Panc1 (cell line): Measurements from ENCODE around the gene TSPOAP1. TPM values are rescaled to one million over a fixed set of nuclear protein-coding genes. Genes with fewer than 3 reads are reported as not detected.

Experiments
- ATAC-seq: fragments of 200-7000 bp; cut with Tn5 transposase; 2 replicates; pipeline ENCODE4 v1.9.1; 2020; ENCODE audit warnings: mild to moderate bottlenecking, moderate library complexity
- BruUV-seq: library from RNA; stranded (reverse); fragments of 400-500 nt; replicated peaks from 2 replicates; lab custom pipeline; 2021; lab: Mats Ljungman, UMichigan
- CTCF ChIA-PET: fragments of 300-600 bp; sonication (Branson Sonifier 250); formaldehyde crosslinking; loops from one replicate; lab custom pipeline; 2022; ENCODE audit warnings: antibody characterized with exemption; lab: Charles Lee
- POLR2A ChIA-PET: fragments of 300-600 bp; sonication (Branson Sonifier 250); formaldehyde crosslinking; loops from one replicate; lab custom pipeline; 2022; ENCODE audit warnings: antibody characterized with exemption; lab: Charles Lee
- DNase-seq: peaks from one replicate; pipeline ENCODE4 v3.0.0-alpha.2; 2010; ENCODE audit warnings: low read depth, low spot score
- H3K27ac ChIP-seq: 2 replicates; pipeline ENCODE4 v1.5.1; 2011; ENCODE audit warnings: mild to moderate bottlenecking, low read length, inconsistent platforms
- H3K27me3 ChIP-seq: fragments of 200-500 bp; sonication (Bioruptor generic); 2 replicates; pipeline ENCODE4 v1.6.0; 2014; ENCODE audit warnings: low read length, inconsistent platforms; ENCODE audit not compliant: control insufficient read depth, insufficient read depth
- H3K36me3 ChIP-seq: fragments of 200-500 bp; sonication (Bioruptor generic); 2 replicates; pipeline ENCODE4 v1.5.1; 2014; ENCODE audit warnings: inconsistent platforms, mild to moderate bottlenecking, low read length, moderate library complexity; ENCODE audit not compliant: control insufficient read depth, insufficient read depth
- H3K4me1 ChIP-seq: 2 replicates; pipeline ENCODE4 v1.5.1; 2011; ENCODE audit warnings: inconsistent platforms, mild to moderate bottlenecking, low read length, moderate library complexity; ENCODE audit not compliant: control insufficient read depth, insufficient read depth
- H3K4me3 ChIP-seq, 2 experiments: 2 replicates each; pipeline ENCODE4 v1.5.1; 2011 to 2012; ENCODE audit warnings: low read depth in 2 of 2, low read length in 2 of 2, mild to moderate bottlenecking in 2 of 2, inconsistent platforms in 1 of 2, moderate library complexity in 1 of 2
- H3K9me3 ChIP-seq: fragments of 200-500 bp; sonication (Bioruptor generic); 2 replicates; pipeline ENCODE4 v1.5.1; 2014; ENCODE audit warnings: low read depth, mild to moderate bottlenecking, inconsistent platforms, low read length, moderate library complexity; ENCODE audit not compliant: control insufficient read depth, insufficient read depth
- CTCF ChIP-seq: fragments of 450-650 bp; IDR thresholded peaks from 2 replicates; pipeline ENCODE4 v1.5.1; 2017; ENCODE audit warnings: mild to moderate bottlenecking
- POLR2AphosphoS5 ChIP-seq: IDR thresholded peaks from 2 replicates; pipeline ENCODE4 v1.6.1; 2012; ENCODE audit warnings: mild to moderate bottlenecking, low read depth, low read length, moderate library complexity
- REST ChIP-seq, 2 experiments: IDR thresholded peaks; 2 replicates each; pipeline ENCODE4 v1.6.1; 2011 to 2012; ENCODE audit warnings: low read depth in 2 of 2, control low read depth in 1 of 2, low read length in 1 of 2, mild to moderate bottlenecking in 1 of 2, moderate library complexity in 1 of 2; ENCODE audit not compliant: insufficient read depth in 1 of 2
- SIN3A ChIP-seq: IDR thresholded peaks from 2 replicates; pipeline ENCODE4 v1.6.1; 2012; ENCODE audit warnings: low read depth, mild to moderate bottlenecking, low read length, moderate library complexity, borderline replicate concordance; ENCODE audit not compliant: insufficient read depth
- TCF7L2 ChIP-seq: IDR thresholded peaks from 2 replicates; pipeline ENCODE4 v1.6.1; 2011; ENCODE audit warnings: mild to moderate bottlenecking, low read depth, low read length, inconsistent platforms
- in situ Hi-C: cut with HindIII; loops from 2 replicates; pipeline ENCODE4 v1.10.0; 2016; ENCODE audit warnings: low sequenced_read_pairs, low pct_unique_long_range_greater_than_20kb
- intact Hi-C: fragments of 100-400 bp; cut with micrococcal nuclease; formaldehyde crosslinking; loops from one replicate; pipeline ENCODE4 v1.10.0; 2022; ENCODE audit not compliant: unreplicated experiment
- total RNA-seq: library from RNA; stranded (reverse); gene quantifications from one replicate; pipeline ENCODE4 v1.2.1, GENCODE V29; 2021; ENCODE audit not compliant: unreplicated experiment

Gene TSPOAP1
- total RNA-seq, 1 experiment from 2014 or later: 0.05 TPM

GRCh38 chr17:58307468-58308172 is 21.0 kb downstream of the TSPOAP1 start:
- intact Hi-C loops: no loop called here
- no peak for TF ChIP-seq POLR2AphosphoS5
- TF ChIP-seq REST (IDR thresholded peaks at IDR 0.05; ENCODE audit: insufficient read depth in 1 of 2, low read depth in 2 of 2, low read length in 1 of 2): no peak
- no peaks in the 10 kb centered on the region for H3K27me3 ChIP-seq
- H3K36me3 ChIP-seq: no peaks in the 10 kb centered on the region
- POLR2A ChIA-PET: no interaction called here
- H3K4me1 ChIP-seq: no peaks in the 10 kb centered on the region
- no peak overlapping the region for H3K4me3 ChIP-seq
- DNase-seq: no peak
- no TSS peak for BruUV-seq
- H3K9me3 ChIP-seq: no peaks in the 10 kb centered on the region
- in situ Hi-C loops: no loop called here
- no peak for ATAC-seq
- no peak overlapping the region for H3K27ac ChIP-seq
- CTCF ChIA-PET: interaction anchor here (0.5 kb wide), 1 partner anchor 10 kb away, joined by 3 read pairs; no protein-coding TSS in a partner anchor

GRCh38 chr17:58306131-58306951 is 22.3 kb downstream of the TSPOAP1 start:
- no peak for TF ChIP-seq CTCF
- no peak for TF ChIP-seq POLR2AphosphoS5
- TF ChIP-seq REST (IDR thresholded peaks at IDR 0.05; ENCODE audit: insufficient read depth in 1 of 2, low read depth in 2 of 2, low read length in 1 of 2): no peak
- no peak for TF ChIP-seq TCF7L2
- no peak for TF ChIP-seq SIN3A
- Histone ChIP-seq H3K4me1 (no peaks in the 10 kb centered on the region), H3K27ac (no peak overlapping the region), H3K9me3 (no peaks in the 10 kb centered on the region), H3K4me3 (no peak overlapping the region), H3K27me3 (no peaks in the 10 kb centered on the region), H3K36me3 (no peaks in the 10 kb centered on the region)
- intact Hi-C loops: no loop called here
- ChIA-PET POLR2A (no interaction called here), CTCF (interaction anchor here (0.6 kb wide), 2 partner anchors 326 to 471 kb away, joined by 3 read pairs; no protein-coding TSS in a partner anchor)
- BruUV-seq: no TSS peak
- in situ Hi-C loops: no loop called here
- DNase-seq (no peak), ATAC-seq (no peak)
